ENCODE data around the gene STARD3.

DNA sequence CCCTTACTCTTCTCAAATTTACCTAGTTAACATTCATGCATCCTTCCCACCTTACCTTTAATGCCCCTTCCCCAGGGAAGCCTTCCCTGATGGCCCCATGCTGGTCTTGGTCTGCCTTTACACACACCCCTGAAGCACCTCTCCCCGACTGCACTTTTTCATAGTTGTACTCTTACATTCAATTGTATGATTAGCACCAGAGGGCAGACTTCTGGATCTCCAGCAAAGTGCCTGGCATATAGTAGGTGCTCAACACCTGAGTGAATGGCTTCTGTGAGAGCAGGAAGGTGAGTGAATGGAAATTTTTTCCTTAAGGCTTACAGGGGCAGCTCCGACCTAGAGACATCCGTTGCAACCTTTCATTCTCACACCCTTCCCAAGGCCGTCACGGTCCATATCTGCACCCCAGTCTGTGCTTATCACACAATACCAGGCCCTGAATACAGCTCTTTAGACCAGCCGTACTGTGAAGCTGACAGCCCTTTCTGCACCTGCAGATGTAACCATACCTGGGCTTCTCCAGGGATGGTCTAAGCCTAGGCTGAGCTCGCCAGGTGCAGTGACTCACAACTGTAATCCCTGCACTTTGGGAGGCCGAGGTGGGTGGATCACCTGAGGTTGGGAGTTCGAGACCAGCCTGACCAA lies 46.5 kb downstream of the STARD3 start:
- TF ChIP-seq, protein P1, sequence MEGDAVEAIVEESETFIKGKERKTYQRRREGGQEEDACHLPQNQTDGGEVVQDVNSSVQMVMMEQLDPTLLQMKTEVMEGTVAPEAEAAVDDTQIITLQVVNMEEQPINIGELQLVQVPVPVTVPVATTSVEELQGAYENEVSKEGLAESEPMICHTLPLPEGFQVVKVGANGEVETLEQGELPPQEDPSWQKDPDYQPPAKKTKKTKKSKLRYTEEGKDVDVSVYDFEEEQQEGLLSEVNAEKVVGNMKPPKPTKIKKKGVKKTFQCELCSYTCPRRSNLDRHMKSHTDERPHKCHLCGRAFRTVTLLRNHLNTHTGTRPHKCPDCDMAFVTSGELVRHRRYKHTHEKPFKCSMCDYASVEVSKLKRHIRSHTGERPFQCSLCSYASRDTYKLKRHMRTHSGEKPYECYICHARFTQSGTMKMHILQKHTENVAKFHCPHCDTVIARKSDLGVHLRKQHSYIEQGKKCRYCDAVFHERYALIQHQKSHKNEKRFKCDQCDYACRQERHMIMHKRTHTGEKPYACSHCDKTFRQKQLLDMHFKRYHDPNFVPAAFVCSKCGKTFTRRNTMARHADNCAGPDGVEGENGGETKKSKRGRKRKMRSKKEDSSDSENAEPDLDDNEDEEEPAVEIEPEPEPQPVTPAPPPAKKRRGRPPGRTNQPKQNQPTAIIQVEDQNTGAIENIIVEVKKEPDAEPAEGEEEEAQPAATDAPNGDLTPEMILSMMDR (IDR thresholded peaks at IDR 0.05), result no peak
- TF ChIP-seq POLR2AphosphoS5 (IDR thresholded peaks at IDR 0.05), result no peak
- TF ChIP-seq POLR2A (IDR thresholded peaks at IDR 0.05), result no peak

Data from upper lobe of left lung (tissue), 4 donors.